MV-4-11 (cell line): Measurements from ENCODE around the gene C1orf226.

ENCODE experiments used
- DNase-seq: peaks from one replicate; lab custom pipeline; 2025; lab: John Stamatoyannopoulos, UW

C1orf226 gene, protein sequence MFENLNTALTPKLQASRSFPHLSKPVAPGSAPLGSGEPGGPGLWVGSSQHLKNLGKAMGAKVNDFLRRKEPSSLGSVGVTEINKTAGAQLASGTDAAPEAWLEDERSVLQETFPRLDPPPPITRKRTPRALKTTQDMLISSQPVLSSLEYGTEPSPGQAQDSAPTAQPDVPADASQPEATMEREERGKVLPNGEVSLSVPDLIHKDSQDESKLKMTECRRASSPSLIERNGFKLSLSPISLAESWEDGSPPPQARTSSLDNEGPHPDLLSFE

GRCh38 chr1:162381383-162381782 is at the start of gene C1orf226:
Gene C1orf226 (plus strand): TSS chr1:162381728. CDS start chr1:162381902, 174 bp downstream.
- no peak for DNase-seq

- no peak for DNase-seq
Measured at GRCh38 chr1:162333991-162334390, 47.5 kb upstream of the C1orf226 start.

DNA sequence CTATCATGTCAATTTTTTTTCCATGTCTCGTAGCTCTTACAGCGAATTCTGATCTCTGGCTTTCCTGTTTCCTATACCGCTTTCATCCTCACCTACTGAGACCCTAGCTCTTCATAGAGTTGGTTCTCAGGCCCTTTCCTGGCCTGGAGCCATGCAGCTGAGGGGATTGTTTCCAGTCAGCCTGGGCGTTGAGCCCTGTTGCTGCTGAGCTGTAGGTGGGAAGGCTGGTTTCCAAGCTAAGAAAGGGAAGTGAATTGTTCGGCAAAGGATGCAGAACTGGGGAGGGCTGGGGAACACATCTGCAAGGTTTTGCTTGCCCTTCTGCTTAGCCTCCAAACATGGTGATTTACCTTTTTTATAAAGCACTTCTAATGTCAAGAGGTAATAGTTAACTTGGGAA is 46.4 kb upstream of the C1orf226 start:
- DNase-seq = no peak

- no peak for DNase-seq
Measured at GRCh38 chr1:162336621-162337285, 44.8 kb upstream of the C1orf226 start.

DNA sequence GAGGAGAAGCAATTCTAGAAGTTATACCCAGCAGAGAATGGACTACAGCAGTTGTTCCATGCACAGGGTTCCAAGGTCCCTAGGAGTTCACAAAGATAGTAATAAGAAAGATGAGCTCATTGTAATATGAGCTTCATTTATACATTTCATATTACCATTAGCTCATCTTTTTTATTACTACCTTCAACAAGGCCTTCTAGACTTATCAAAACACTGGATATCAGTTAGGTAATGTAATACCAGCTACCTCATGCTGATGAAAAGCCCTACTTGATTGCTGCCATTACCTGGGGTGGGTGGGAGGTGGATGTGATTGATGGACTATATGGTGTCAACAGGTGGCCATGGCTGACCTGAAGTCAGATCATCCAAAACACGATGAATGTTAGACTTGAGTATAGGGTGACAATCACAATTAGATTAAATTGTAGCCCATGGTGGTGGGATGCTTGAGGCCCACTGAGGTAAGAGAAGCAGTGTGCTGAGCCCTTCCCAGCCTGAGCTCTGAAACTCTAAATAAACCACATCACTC is 39.0 kb upstream of the C1orf226 start:
- DNase-seq = no peak

- no peak for DNase-seq
Measured at GRCh38 chr1:162343470-162343869, 38.1 kb upstream of the C1orf226 start.

DNA sequence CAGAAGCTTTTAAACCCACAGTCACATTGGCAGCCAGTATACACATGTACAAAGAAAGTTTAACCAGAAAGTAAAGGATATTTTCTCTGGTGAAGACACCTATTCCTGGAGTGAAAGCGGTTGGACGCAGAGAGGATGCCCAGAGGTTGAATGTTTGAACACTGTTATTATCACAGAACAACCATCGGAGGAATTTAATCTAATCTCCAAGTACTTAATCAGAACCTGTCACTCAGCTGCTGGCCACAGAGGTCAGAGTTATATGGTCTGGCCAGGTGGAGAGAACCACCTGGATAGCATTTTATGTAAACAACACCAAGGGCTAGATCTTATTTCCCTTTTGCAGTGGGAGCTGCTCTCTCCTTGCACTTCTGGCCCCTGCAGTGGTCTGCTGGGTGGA is 34.2 kb upstream of the C1orf226 start:
- no peak for DNase-seq

DNA sequence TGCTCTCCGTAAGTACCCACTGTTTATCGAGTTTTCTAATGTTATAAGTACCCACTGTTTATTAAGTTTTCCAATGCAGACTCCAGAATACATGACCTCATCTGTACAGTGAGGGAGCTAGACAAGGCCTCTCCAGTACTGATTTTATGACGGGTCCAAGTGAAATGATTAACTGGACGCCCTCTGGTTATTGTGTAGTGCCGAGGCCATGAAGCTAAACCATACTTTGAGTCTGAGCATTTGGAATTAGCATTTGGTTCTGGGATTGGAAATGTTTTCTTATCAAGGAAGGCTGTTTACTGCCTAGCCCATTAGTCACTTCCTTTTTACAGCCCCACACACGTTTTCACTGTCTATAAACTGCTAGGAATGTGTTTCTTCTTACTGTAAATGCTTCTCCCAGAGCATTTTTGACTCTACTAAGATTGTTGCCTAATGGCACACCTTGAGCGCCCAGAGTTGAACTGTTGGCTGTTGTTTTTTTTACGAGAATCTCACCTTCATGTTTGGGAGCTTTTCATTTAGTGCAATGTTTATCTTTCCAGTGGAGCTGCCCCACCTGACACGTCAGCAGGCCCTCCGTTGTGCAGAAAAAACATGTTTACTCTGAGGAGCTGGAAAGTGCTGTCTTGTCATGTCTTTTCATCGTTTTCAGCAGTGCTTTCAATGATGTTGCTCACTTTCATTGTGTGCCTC is 31.7 kb upstream of the C1orf226 start:
- DNase-seq = no peak

DNA sequence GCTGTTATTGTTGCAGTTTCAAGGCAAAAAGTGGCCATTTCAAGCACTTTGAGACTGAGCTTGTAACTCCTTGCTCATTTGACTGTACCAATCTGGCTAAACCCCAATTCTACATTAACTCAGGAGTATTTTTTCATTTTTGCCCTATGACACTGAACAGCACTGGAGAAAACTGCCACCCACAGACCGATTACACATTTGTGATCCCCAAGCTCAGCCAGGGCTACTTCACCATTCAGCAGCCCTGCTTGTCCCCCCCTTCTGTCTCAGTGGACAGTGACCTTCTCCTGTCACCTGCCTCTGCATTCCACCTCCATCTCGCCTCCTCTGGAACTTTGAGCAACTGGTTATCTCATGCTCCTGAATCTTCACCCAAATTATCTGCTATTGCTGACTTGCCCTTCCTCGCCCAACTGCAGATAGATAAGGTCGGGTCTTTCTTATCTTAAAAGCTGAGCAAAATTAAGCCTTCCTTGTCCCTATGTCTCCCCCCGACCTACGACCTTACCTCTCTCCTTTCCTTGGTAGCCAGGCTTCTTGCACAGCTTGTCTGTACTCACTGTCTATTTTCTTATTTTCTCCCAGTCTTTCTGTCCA is 30.2 kb upstream of the C1orf226 start:
- no peak for DNase-seq

GRCh38 chr1:162351874-162352273 is 29.7 kb upstream of the C1orf226 start:
- peak; percentile 28 for DNase-seq

DNA sequence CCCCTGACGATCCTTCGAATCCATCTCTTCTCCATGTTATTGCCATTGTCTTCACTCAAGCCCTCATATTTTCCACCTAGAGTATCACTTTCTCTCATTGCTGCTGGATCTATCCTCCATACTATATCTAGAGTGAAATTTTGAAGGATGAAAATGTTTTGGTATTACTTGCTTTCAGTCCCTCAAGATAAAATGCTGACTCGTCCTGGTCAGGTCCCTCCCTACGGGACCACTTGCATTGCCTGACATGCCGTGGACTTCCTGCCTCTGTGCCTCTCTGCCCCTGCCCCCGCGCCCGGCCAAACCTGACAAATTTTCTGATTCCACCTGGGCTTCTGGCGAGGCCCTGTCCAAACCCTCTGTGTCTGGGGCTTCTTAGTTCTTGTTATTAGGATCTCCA is 28.4 kb upstream of the C1orf226 start:
- DNase-seq = no peak

GRCh38 chr1:162353702-162354101 is 27.8 kb upstream of the C1orf226 start:
- no peak for DNase-seq

DNA sequence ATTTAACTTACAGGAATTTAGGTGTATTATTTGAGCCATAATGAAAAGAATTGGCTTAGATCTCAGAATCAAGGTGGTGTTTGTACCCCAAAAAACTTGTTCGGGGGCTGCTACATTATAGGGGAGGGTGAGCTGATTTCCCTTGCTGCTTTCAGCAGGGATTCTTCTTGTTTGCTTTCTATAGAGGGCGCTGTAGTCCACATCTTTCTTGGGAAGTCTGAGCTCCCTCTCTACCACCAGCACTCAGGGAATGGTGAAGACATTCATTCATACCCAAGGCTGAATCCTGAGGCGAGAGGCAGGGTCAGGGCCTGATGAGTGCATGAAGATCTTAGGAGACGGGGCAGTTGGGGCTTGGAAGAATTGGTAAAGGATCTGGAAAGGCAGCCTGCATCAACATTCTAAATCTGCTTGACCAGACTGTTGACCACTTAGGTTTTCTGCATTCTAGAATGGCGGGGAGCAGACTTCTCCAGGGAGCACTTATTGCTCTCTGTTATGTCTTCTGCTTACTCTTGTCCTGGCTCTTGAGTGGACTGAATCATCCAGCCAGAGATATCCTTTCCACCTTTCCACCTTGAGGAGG is 23.8 kb upstream of the C1orf226 start:
- DNase-seq = peak; percentile 44

GRCh38 chr1:162358928-162359327 is 22.6 kb upstream of the C1orf226 start:
- no peak for DNase-seq

DNA sequence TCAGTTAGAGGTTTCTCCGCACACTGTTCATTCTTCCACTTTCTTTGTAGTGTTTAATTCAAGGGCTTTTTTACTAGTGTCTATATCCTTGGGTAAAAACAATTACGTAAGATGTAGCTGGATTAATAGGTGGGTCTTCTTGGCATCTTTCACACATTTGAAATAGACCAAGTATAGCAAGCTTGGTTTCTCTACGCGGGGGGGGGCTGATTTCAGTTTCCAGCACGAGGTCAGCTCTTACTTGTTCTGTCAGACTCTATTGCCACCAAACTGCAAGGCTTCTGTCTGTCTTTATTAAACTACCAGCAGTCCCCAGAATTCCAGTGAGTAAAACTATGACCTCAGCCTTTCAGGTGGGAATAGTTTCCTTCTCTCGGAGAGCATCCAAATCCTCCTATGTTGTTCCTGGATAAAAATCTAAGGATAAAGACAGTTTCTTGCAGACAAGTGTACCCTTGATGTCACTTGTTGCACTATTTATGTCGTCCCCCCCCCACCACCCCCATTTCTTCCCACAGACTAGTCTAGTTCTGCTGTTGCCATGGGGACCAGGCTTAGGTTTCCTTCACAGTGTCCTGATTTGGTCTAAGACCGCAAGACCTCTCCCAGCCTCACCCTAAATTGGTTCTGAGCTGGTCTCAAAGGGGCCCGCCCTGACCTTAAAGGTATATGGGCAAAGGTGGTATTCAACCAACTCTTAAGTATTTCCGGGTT is 21.8 kb upstream of the C1orf226 start:
- DNase-seq = no peak

GRCh38 chr1:162360237-162360873 is 21.2 kb upstream of the C1orf226 start:
- no peak for DNase-seq

DNA sequence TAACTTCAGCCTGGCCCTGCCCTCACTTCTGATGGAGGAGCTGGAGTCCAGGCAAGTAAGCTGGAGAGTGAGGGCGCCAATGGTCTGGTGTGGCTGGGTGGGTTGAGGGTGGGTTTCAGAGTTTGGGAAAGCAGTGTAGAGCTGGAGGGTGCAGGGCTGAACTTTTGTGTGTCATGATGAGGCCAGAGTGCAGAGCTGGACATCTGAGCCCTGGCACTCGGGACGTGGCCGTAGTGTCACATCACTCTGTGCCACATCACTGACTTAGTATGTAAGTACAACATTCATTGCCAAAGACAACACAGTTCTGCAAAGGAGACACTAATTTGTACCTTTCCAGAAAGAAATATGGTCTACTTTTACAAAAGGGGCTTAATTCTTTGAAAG is 20.7 kb upstream of the C1orf226 start:
- no peak for DNase-seq

- DNase-seq = no peak
Measured at GRCh38 chr1:162361349-162361748, 20.2 kb upstream of the C1orf226 start.

DNA sequence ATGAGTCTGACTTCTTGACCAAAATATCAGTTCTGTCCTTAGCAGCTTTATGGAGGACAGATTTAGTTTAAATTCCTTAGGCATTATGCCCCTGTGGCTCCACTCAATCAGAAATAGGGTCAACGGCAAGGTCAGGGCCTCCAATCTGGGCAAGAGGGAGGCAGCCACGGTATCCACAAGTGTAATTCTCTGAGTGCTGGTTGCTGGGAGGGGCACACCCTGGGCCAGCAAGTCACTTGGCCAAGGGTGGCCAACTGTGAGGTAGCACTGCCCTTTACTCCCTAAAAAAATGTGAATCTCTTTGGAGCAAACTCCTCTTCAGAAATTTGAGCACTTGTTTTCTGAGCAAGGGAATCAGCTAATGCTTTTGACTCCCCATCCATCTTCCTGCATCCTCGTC is 17.7 kb upstream of the C1orf226 start:
- DNase-seq = no peak

DNA sequence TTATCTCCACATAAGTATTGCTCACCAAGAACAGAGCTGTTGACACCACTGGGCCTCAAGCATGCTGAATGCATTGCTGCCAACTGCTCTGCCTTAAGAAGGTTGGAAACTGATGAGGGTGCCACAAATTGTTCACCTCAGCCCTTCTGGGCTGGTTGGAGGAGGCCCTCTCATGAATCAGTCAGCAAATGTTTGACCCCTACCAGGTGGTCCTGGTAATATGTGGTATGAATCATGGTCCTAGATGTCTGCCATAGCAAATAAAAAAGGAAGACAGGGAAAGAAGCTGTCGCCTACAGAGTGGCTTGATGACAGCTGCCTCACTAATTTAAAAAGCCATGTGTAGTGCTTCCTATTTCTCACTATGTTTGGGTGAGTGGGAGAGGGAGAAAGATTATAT is 17.0 kb upstream of the C1orf226 start:
- DNase-seq = no peak
